Skeletal muscle satellite cell (primary cell): ENCODE measurements around the gene CALD1.
A peak's percentile ranks its signal among the peaks of the same experiment; 100 is the strongest.

ENCODE experiments used
- H3K27me3 ChIP-seq: 2 replicates; pipeline ENCODE4 v1.7.0; 2013; ENCODE audit warnings: low read length; ENCODE audit not compliant: control insufficient read depth, insufficient read depth
- H3K36me3 ChIP-seq: 2 replicates; pipeline ENCODE4 v1.7.0; 2013; ENCODE audit warnings: mild to moderate bottlenecking, control low read depth, low read length; ENCODE audit not compliant: insufficient read depth
- H3K4me1 ChIP-seq: 2 replicates; pipeline ENCODE4 v1.7.0; 2013; ENCODE audit warnings: low read length; ENCODE audit not compliant: control insufficient read depth, insufficient read depth
- H3K4me2 ChIP-seq: 2 replicates; pipeline ENCODE4 v1.7.0; 2013; ENCODE audit warnings: mild to moderate bottlenecking, low read length
- H3K4me3 ChIP-seq: 2 replicates; pipeline ENCODE4 v1.7.0; 2013; ENCODE audit warnings: low read length
- H3K9ac ChIP-seq: 2 replicates; pipeline ENCODE4 v1.7.0; 2013; ENCODE audit warnings: mild to moderate bottlenecking, low read depth, low read length, moderate library complexity
- H3K9me3 ChIP-seq: replicated peaks from 2 replicates; pipeline ENCODE4 v1.7.0; 2013; ENCODE audit warnings: mild to moderate bottlenecking, control low read depth, low read length

Gene CALD1

DNA sequence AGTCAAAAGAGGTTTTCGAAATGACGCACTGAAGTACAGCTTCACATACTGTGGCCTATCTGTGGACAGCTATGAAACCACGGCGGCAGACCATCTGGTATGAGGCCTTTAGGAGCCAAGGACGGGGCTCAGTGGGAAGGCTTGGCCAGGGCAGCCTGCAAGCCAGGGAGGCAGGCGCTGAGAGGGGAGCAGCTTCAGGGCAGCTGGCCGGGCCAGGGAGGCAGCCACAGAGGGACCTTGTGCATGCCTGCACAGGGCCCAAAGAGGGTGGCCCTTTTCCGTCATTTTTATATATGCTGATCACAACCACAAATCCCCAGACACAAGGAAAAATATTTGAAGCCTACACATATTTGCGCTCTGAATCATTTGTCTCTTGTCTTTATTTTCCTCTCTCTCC is 13.5 kb downstream of the CALD1 start:
- peaks cover 11% of the 10 kb centered on the region for H3K36me3 ChIP-seq

DNA sequence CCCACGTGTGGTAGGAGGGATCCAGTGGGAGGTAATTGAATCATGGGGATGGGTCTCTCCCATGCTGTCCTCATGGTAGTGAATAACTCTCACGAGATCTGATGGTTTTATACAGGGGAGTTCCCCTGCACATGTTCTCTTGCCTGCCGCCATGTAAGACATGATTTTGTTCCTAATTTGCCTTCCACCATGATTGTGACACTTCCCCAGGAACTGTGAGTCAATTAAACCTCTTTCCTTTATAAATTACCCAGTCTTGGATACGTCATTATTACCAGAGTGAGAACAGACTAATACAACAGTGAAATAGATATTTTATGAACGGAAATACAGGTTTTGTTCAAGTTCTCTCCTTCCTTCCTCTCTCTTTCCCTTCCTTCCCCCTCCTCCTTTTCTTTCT is 15.8 kb downstream of the CALD1 start:
- peaks cover 18% of the 10 kb centered on the region for H3K36me3 ChIP-seq
- H3K27me3 ChIP-seq, result no peaks in the 10 kb centered on the region
- no peak overlapping the region for H3K4me3 ChIP-seq
- H3K9me3 ChIP-seq, result no peaks in the 10 kb centered on the region
- no peak overlapping the region for H3K4me2 ChIP-seq
- peaks cover 27% of the 10 kb centered on the region for H3K4me1 ChIP-seq
- H3K9ac ChIP-seq, result no peak overlapping the region

More for the DNA sequence above, 13.5 kb downstream of the CALD1 start:
- H3K4me3 ChIP-seq, result no peak overlapping the region
- peaks cover 20% of the 10 kb centered on the region for H3K4me1 ChIP-seq
- H3K9me3 ChIP-seq, result no peaks in the 10 kb centered on the region
- no peak overlapping the region for H3K4me2 ChIP-seq
- H3K27me3 ChIP-seq, result no peaks in the 10 kb centered on the region
- H3K9ac ChIP-seq, result no peak overlapping the region

DNA sequence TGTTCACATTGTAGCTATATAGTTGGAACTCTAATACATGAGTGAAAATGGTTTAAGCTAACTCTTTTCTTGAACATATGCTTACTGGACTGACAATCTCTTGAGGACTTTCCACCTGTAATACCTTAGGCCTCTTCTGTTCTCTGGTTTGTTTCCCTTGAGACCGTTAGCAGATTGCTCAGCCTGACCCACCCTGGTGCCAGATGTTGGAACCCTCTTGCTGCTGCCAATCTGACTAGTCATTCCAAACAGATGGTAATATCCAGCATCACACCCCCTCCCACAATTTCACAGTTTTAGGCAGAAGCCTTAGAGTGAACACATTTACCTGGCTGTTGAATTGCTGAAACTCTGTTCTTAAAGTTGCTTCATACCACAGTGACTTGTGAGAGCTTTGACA is 18.7 kb downstream of the CALD1 start:
- H3K36me3 ChIP-seq, result peaks cover 22% of the 10 kb centered on the region
- no peak overlapping the region for H3K9ac ChIP-seq
- no peaks in the 10 kb centered on the region for H3K27me3 ChIP-seq
- no peak overlapping the region for H3K4me2 ChIP-seq
- peaks cover 19% of the 10 kb centered on the region for H3K4me1 ChIP-seq
- no peak overlapping the region for H3K4me3 ChIP-seq
- no peaks in the 10 kb centered on the region for H3K9me3 ChIP-seq

DNA sequence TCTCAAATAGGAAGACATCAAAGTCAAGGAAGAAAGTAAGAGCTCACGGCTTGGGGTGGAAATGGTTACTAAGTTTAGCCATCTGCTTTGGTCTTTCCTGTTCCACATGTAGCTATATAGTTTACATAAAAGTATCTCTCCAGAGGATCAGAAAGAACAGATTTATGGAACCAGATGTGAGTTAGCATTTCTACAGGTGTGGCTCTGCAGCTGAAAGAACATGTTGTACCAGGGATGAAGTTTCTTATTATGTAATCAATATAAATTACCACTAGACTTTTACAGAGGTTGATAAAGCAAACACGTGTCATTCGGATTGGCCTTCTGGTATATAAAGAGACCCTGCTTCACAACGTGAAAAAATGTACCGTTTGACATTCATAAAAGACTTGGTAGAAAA is 19.9 kb downstream of the CALD1 start:
- Histone ChIP-seq H3K36me3 (peaks cover 12% of the 10 kb centered on the region), H3K4me3 (no peak overlapping the region), H3K4me1 (peaks cover 20% of the 10 kb centered on the region), H3K9ac (no peak overlapping the region), H3K4me2 (peak overlapping the region; percentile 10), H3K27me3 (no peaks in the 10 kb centered on the region), H3K9me3 (no peaks in the 10 kb centered on the region)

DNA sequence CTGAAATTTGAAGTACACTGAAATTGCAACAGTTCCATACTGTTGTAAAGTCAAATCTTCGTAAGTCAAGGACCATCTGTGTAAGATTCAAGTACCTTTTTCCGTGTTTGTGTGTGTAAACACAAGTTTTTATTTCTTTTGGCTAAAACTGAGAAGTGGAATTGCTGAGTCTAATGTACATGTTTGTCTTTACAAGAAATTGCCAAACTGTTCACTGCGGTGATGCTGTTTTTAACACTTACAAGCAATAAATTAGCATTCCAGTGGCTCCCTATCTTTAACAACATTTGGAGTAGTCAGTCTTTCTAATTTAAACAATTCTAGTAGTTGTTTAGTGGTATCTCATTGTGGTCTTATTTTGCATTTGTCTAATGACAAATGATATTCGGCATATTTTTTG is 23.3 kb downstream of the CALD1 start:
- H3K4me1 ChIP-seq, result peaks cover 27% of the 10 kb centered on the region
- H3K4me2 ChIP-seq, result no peak overlapping the region

DNA sequence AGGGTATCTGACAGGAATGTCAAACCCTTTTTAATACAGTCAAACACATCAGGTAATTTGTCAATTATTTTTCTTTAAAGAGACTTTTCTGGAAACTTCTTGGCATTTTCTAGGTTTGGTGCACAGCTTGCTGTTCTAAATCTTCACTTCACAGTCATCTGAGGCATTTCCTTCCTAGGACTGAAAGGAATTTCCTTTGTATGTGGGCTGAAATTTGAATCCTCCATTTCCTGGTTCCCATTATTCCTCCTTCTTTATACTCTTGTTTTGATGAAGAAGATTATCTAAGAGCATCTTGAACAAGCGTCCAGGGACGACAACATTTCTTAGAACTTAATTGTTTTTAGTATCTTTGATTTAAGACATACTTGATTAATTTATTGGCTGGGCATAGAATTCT is 24.9 kb downstream of the CALD1 start:
- Histone ChIP-seq H3K36me3 (peaks cover 7% of the 10 kb centered on the region), H3K27me3 (no peaks in the 10 kb centered on the region), H3K4me3 (peak overlapping the region; percentile 2), H3K4me2 (peak overlapping the region; percentile 17), H3K4me1 (peaks cover 20% of the 10 kb centered on the region), H3K9me3 (no peaks in the 10 kb centered on the region), H3K9ac (peak overlapping the region; percentile 5)

More for the DNA sequence above, 23.3 kb downstream of the CALD1 start:
- Histone ChIP-seq H3K9ac (no peak overlapping the region), H3K4me3 (no peak overlapping the region), H3K27me3 (no peaks in the 10 kb centered on the region), H3K9me3 (no peaks in the 10 kb centered on the region), H3K36me3 (peaks cover 14% of the 10 kb centered on the region)

DNA sequence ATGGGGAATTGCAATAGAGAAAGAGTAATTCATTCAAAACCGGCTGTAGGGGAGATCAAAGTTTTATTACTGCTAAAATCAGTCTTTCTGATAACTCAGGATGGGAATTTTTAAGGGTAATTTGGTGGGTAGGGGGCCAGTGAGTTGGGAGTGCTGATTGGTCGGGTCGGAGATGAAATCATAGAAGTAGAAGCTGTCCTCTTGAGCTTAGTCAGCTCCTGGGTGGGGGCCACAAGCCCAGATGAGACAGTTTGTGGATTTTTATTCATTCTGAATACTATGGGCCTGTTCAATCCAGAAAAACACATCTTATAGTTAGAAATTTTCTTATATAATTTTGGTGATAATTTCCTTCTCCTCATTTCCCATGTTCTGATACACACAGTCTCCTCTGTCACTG is 25.4 kb downstream of the CALD1 start:
- peak overlapping the region; percentile 2 for H3K4me3 ChIP-seq

DNA sequence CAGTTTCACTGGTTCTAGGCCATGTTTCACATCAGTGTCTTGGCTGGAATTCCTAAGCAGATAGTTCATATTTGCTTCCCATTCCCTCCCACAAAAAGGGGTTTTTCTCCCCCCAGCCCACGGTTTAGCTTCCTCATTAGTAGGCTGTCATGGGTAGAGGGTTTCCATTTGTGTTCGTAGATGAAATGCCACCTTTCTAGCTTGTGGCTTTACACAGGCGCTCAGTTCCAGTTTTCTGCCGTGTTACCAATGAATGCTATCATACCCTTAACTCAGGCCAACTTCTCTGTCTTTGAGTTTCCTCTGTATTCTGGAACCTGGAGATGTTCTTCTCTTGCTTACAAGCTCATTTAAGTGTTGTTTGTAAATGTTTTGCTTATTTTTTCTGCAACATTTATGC is 26.8 kb downstream of the CALD1 start:
- H3K4me2 ChIP-seq, result no peak overlapping the region
- H3K9ac ChIP-seq, result no peak overlapping the region
- no peak overlapping the region for H3K4me3 ChIP-seq
- H3K27me3 ChIP-seq, result no peaks in the 10 kb centered on the region
- peaks cover 17% of the 10 kb centered on the region for H3K36me3 ChIP-seq
- peaks cover 16% of the 10 kb centered on the region for H3K4me1 ChIP-seq
- H3K9me3 ChIP-seq, result no peaks in the 10 kb centered on the region

More for the DNA sequence above, 25.4 kb downstream of the CALD1 start:
- H3K4me1 ChIP-seq, result peaks cover 15% of the 10 kb centered on the region
- H3K9ac ChIP-seq, result peak overlapping the region; percentile 5
- H3K27me3 ChIP-seq, result no peaks in the 10 kb centered on the region
- H3K9me3 ChIP-seq, result no peaks in the 10 kb centered on the region
- H3K36me3 ChIP-seq, result peaks cover 7% of the 10 kb centered on the region
- peak overlapping the region; percentile 17 for H3K4me2 ChIP-seq

DNA sequence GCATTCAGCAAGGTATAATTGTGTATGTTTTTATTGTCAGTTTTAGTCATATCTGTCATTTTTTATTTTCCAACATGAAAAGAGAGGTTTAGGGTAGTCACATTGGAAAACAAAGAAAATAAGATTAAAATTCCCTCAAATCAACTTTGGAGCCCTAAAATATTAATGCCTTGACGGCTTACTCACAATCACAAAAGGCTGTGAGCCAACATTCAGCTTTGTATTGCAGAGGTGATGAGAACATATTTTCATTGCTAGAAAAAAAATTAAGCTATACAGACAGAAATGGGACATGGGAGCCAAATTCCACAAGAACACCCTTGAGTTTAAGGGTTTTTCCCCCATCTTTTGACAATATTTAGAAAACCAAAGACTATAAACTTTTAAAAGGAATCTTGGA is 30.2 kb downstream of the CALD1 start:
- Histone ChIP-seq H3K9me3 (no peaks in the 10 kb centered on the region), H3K4me2 (no peak overlapping the region), H3K4me3 (no peak overlapping the region), H3K9ac (no peak overlapping the region), H3K4me1 (peaks cover 30% of the 10 kb centered on the region), H3K36me3 (peaks cover 21% of the 10 kb centered on the region), H3K27me3 (no peaks in the 10 kb centered on the region)

DNA sequence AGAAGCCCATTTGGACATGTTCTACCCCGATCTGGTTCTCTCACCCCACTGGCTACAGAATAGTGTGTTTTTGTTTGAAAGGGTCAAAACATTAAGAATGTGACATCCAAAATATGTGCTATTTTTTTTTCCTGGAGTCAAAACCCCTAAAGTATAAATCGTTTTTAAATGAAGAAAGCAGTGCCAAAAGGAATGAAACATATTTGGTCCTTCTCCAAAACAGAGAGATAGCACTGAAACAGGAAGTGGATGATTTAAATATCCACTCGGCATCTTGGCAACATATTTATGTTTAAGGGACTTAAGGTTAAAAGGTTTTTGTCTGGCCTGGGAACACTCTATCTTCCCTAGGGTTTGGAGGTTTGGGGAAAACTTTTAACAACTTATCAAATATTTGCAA is 32.3 kb downstream of the CALD1 start:
- Histone ChIP-seq H3K9me3 (no peaks in the 10 kb centered on the region), H3K4me3 (no peak overlapping the region)

DNA sequence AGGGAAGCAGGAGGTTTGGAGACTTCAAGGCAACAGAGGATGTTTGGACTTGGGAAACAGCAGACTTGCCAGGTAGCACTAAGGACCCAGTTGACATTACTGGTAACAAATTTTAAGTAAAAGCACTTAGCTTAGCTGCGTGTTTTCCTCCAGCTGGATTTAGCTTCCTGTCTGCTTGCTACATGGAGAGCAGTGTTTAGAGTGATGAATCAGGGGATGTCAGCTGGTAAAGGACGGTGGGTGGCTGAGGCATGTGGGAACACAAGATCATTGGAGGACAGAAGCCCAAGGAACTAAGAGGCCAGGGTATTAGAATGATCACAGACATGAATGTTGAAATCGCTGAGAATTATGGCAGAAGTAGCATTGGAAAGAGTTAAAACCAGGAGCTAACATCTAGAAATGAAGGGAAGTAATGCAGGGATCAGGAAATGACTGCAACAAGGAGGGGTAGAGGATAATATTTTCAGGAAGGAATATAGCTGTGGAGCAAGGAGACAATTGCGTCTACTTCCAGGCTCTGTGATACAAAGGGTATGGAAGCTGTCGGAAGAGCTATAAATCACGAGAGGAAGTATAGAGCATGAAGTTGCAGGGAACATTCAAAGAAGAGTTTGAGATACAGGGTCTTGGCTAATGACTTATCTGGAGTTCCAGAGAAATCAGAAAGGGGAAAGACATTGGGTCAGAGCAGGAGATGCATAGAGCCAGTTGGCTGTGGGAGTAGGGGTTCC is 34.4 kb downstream of the CALD1 start:
- Histone ChIP-seq H3K4me1 (peaks cover 31% of the 10 kb centered on the region), H3K4me2 (no peak overlapping the region), H3K36me3 (peaks cover 20% of the 10 kb centered on the region), H3K4me3 (no peak overlapping the region), H3K27me3 (no peaks in the 10 kb centered on the region), H3K9ac (no peak overlapping the region), H3K9me3 (no peaks in the 10 kb centered on the region)

More for the DNA sequence above, 32.3 kb downstream of the CALD1 start:
- peak overlapping the region; percentile 31 for H3K9ac ChIP-seq
- no peaks in the 10 kb centered on the region for H3K27me3 ChIP-seq
- H3K4me1 ChIP-seq, result peaks cover 25% of the 10 kb centered on the region
- peaks cover 18% of the 10 kb centered on the region for H3K36me3 ChIP-seq
- H3K4me2 ChIP-seq, result peak overlapping the region; percentile 47

DNA sequence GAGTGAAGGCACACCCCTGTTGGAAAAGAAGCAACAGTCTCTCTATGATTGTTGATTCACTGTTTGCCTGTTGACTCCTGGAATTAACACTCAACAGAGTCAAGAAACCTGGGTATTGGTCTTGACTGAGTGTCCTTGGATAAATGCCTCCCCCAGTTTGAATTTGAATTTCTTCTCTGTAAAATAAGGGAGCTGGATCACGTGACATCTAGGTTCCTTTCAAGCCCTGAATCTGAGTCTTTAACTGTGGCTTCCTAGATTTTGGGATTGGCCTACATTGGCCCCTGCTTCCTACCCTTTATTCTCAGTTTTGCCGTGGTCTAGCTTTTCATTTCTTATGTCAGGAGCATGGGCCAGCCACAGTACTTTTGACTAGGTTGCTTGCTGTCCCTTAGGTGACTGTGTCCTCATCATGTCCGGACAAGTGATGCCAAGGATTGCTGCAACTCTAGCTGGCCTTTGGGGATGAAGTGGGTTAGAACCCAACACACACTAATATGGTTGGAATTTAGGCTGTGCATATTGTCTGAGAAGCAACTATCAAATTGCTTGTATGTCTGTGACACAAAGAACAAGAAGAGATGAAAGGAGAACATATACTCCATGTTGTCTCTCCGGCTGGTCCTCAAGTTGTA is 35.4 kb downstream of the CALD1 start:
- Histone ChIP-seq H3K9ac (no peak overlapping the region), H3K36me3 (peaks cover 27% of the 10 kb centered on the region), H3K27me3 (no peaks in the 10 kb centered on the region), H3K4me2 (no peak overlapping the region), H3K4me1 (peaks cover 32% of the 10 kb centered on the region), H3K9me3 (no peaks in the 10 kb centered on the region), H3K4me3 (no peak overlapping the region)
